NOMO-1 treated with dmso at 0.1 percent for 144 hours (cell line): ENCODE results near the gene PRR7.
A peak's percentile ranks its signal among the peaks of the same experiment; 100 is the strongest.
"Not testable (repeated sequence)": the region's sequence is repeated elsewhere in the genome, so short reads cannot be mapped to it uniquely, and the experiment has no call there.

Experiments used
- DNase-seq: peaks from one replicate; lab custom pipeline; 2025; ENCODE audit not compliant: unreplicated experiment; lab: John Stamatoyannopoulos, UW

Gene PRR7

GRCh38 chr5:177446200-177447065 lies at the start of gene PRR7:
Gene PRR7, plus strand, starts transcription at chr5:177446814. Its CDS starts 8,254 bp downstream, at chr5:177455068.
- peak; percentile 43 for DNase-seq

GRCh38 chr5:177397875-177398390 lies 48.7 kb upstream of the PRR7 start:
- DNase-seq: no peak

GRCh38 chr5:177399997-177400868 lies 46.4 kb upstream of the PRR7 start, which contains the start of gene PFN3:
Gene PFN3, minus strand, starts transcription at chr5:177400661. Its CDS starts 85 bp downstream, at chr5:177400576.
- no peak for DNase-seq

GRCh38 chr5:177402271-177403043 lies 44.2 kb upstream of the PRR7 start:
- no peak for DNase-seq

- DNase-seq: no peak
These were observed 43.4 kb upstream of the PRR7 start for GRCh38 chr5:177403102-177403791.

- DNase-seq: peak; percentile 87
These were observed 42.6 kb upstream of the PRR7 start for GRCh38 chr5:177403792-177404640.

- DNase-seq: no peak
These were observed 41.9 kb upstream of the PRR7 start for GRCh38 chr5:177404641-177405179.

GRCh38 chr5:177405312-177405711 lies 41.3 kb upstream of the PRR7 start:
- DNase-seq: no peak

- DNase-seq: peak; percentile 64
These were observed 40.8 kb upstream of the PRR7 start for GRCh38 chr5:177405805-177406204.

GRCh38 chr5:177409043-177409801 lies 37.4 kb upstream of the PRR7 start, which contains the start of gene F12:
Gene F12, minus strand, starts transcription at chr5:177409564. Its CDS starts 37 bp downstream, at chr5:177409527.
- DNase-seq: no peak

GRCh38 chr5:177410575-177410974 lies 36.0 kb upstream of the PRR7 start:
- peak; percentile 15 for DNase-seq

- DNase-seq: no peak
These were observed 33.9 kb upstream of the PRR7 start for GRCh38 chr5:177412603-177413233.

GRCh38 chr5:177414481-177414880 lies 32.1 kb upstream of the PRR7 start:
- DNase-seq: no peak

- DNase-seq: not testable (repeated sequence)
These were observed 29.5 kb upstream of the PRR7 start for GRCh38 chr5:177417081-177417480.

GRCh38 chr5:177419046-177419445 lies 27.6 kb upstream of the PRR7 start:
- no peak for DNase-seq

GRCh38 chr5:177420472-177420871 lies 26.1 kb upstream of the PRR7 start:
- not testable (repeated sequence) for DNase-seq

GRCh38 chr5:177421062-177421798 lies 25.4 kb upstream of the PRR7 start:
- no peak for DNase-seq
